Astrocyte of the spinal cord (primary cell): ENCODE data around the gene IGF2.

Experiments
- DNase-seq: peaks from one replicate; pipeline ENCODE4 v3.0.0; 2011; ENCODE audit warnings: low read depth, low spot score
- H3K4me3 ChIP-seq: 2 replicates; pipeline ENCODE4 v1.5.1; 2011; ENCODE audit warnings: low read depth, mild to moderate bottlenecking, low read length, moderate library complexity
- in situ Hi-C: cut with HindIII; loops from 2 replicates; pipeline ENCODE4 v1.10.0; 2017; ENCODE audit warnings: low sequenced_read_pairs
- TF ChIP-seq, protein P1 (sequence below): IDR thresholded peaks from 2 replicates; pipeline ENCODE4 v1.5.1; 2012; ENCODE audit warnings: low read depth, mild to moderate bottlenecking, low read length, inconsistent platforms

Gene IGF2

DNA sequence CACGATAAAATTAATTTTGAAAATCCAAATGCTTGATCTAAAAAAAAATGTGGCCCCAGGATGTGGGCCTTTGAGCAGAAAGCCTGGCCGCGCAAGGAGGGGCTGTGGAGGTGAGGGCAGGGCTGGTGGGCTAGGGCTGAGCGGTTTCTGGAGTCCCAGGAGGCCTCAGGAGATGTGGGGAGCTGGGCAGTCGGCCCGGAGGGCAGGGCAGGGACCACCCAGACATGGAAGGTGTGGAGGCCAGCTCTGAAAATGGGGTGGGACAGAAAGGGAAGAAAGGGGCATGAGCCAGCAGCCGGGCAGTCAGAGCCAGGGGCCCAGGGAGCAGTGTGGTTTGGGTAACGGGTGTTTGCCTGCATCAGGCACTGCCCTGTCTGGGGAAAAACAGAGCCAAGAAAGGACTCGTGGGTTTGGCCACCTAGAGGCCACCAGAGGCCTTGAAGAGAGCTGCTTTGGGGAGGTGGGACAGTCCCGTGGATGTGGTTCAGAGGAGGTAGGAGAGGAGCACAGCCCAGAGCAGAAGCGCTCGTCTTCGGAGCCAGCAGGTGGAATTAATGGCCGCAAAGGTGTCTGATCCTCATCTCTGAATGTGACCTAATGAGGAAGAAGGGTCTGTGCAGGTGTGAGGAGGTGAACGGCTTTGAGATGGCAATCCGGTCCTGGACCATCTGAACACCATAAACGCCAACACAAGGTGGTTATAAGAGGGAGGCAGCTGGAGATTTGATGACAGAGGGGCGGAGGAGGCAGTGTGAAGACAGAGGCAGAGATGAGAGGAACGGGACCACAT is 50.2 kb downstream of the IGF2 start:
- in situ Hi-C loops = no loop called here

DNA sequence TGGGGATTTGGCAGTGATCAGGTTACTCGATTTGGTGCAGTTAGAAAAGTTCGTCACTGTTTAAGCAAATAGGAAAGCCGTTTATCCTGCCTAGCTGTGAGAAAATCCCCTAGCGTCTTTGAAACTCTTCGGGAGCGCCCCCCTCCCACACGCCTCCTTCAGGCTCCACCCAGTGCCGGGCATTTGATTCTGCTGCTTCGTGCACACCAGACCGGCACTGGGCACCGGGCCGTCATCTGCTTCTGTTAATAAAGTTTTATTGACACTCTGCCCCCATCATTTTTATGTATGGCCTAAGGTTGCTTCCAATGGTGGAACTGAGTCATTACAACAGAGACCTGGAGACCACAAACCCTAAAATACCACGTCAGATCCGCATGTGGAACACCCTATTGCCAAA is 50.9 kb downstream of the IGF2 start:
- in situ Hi-C loops = no loop called here
- DNase-seq = no peak
- TF ChIP-seq, protein P1, sequence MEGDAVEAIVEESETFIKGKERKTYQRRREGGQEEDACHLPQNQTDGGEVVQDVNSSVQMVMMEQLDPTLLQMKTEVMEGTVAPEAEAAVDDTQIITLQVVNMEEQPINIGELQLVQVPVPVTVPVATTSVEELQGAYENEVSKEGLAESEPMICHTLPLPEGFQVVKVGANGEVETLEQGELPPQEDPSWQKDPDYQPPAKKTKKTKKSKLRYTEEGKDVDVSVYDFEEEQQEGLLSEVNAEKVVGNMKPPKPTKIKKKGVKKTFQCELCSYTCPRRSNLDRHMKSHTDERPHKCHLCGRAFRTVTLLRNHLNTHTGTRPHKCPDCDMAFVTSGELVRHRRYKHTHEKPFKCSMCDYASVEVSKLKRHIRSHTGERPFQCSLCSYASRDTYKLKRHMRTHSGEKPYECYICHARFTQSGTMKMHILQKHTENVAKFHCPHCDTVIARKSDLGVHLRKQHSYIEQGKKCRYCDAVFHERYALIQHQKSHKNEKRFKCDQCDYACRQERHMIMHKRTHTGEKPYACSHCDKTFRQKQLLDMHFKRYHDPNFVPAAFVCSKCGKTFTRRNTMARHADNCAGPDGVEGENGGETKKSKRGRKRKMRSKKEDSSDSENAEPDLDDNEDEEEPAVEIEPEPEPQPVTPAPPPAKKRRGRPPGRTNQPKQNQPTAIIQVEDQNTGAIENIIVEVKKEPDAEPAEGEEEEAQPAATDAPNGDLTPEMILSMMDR = no peak
- no peak overlapping the region for H3K4me3 ChIP-seq

More for the DNA sequence above, 50.2 kb downstream of the IGF2 start:
- no peak for DNase-seq
- H3K4me3 ChIP-seq = no peak overlapping the region
- TF ChIP-seq, protein P1 = peak; percentile 32

DNA sequence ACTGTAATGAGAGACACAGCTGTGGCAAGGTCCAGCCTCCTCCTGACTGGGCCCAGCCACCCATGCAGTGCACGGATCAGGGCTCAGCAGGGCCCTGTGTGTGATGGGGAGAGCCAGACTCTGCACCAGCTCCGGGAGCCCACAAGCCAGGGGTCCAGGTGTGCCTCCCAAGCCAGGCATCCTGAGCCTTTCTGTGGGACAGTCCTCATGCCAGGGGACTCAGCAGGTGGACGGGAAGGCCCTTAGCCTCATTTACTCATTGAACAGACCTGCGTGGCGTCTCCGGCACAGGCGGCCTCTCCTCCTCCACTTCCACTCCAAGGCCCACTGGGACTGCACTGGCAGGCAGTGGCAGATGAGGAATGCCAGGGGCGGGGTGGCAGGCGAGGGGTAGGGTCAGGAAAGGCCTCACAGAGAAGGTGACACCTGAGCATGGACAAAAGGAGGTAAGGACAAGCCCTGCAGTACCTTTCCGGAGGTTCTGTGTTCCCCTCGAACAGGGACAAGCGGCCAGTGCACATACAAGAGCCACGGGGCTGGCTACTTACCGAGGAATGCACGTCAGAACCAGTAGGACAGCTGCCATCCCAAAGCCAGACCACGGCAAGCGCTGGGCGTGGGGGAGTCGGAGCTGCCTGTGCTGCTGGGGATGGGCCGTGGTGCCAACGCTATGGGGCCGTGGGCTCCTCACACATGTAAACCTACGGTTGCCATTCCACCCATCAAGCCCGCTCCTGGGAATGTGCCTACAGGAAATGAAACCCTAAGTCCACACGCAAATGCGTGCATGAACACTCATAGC is 52.7 kb downstream of the IGF2 start:
- H3K4me3 ChIP-seq = no peak overlapping the region
- TF ChIP-seq, protein P1 = no peak

DNA sequence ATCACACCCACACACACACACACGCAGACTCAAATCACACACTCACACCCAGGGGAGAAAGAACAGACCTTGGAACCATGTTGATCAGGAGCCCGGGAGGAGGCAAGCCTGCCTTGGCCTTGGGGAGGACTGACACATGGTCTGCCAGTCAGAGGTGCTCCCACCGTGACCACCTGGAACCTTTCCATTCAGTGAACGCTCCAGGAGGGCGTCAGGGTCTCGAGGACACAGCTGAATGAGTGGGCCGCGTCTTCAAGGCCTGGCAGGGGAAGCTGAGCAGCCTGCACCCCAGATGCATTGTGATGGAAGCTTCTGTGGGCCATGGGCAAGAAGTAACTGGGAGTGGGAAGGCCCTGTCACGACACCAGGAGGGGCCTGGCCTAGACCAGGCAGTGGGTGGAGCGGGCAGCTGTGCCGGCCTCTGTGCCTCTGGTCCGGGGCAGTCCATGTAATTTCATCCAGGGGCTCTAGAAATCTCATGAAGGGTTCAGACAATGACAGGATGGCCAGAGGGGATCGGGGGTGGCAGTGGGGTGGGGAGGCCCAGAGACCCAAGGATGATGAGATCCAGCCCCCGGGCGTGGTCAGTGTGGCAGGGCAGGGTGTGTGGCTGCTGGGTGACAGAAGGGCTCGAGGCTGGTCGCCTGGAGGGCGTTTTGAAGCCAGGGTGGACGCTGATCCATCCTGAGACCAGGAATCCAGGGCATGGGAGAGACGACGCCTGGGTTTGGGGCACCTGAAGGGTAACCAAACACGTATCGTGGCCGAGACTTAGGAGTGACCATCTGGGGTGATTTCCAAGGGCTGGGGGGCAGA is 53.7 kb downstream of the IGF2 start:
- in situ Hi-C loops = no loop called here
- TF ChIP-seq, protein P1 = no peak
- no peak overlapping the region for H3K4me3 ChIP-seq
- no peak for DNase-seq

More for the DNA sequence above, 52.7 kb downstream of the IGF2 start:
- in situ Hi-C loops = no loop called here
- DNase-seq = no peak

DNA sequence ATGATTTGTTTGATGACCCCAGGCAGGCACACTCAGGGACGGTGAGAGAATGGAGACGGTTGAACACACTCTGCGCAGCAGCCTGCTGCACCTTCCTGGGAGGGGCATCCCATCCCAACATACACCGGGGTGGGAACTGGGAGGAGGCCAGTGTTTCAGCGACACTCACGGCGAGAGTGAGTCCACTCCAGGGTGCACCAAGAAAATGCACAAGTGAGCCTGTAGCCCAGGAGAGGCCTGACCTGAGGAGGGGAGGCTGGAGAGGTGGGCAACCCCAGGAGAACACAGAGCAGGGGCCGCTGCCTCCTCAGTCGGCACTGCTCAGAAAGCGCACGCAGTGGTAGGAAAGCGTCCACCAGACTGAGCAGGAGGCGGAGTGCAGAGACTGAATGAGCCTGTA is 54.5 kb downstream of the IGF2 start:
- H3K4me3 ChIP-seq = no peak overlapping the region
- DNase-seq = no peak
- TF ChIP-seq, protein P1 = no peak
- in situ Hi-C loops = no loop called here
